ENCODE data around the gene WDR46. TPM values are rescaled to one million over a fixed set of nuclear protein-coding genes. Genes with fewer than 3 reads are reported as not detected.

The WDR46 gene
- total RNA-seq, 1 donor from 2014 or later: 117 TPM

GRCh38 chr6:33236852-33237251, 52.2 kb downstream of the WDR46 start:
- intact Hi-C loops (cut with micrococcal nuclease): no loop called here
- ChIA-PET POLR2A (no interaction called here), CTCF (no interaction called here)
- no peaks in the 10 kb centered on the region for H3K36me3 Mint-ChIP-seq (ENCODE audit: low read depth)
- no peak overlapping the region for H3K4me3 Mint-ChIP-seq
- H3K27ac Mint-ChIP-seq: no peak overlapping the region
- peaks cover 28% of the 10 kb centered on the region for H3K27me3 Mint-ChIP-seq
- DNase-seq: no peak
- ATAC-seq (ENCODE audit: low read depth): no peak
- peaks cover 1% of the 10 kb centered on the region for H3K4me1 Mint-ChIP-seq
- TF ChIP-seq CTCF (IDR thresholded peaks at IDR 0.05): no peak
- no peaks in the 10 kb centered on the region for H3K9me3 Mint-ChIP-seq

- TF ChIP-seq CTCF (IDR thresholded peaks at IDR 0.05): no peak
- no peak overlapping the region for H3K4me3 Mint-ChIP-seq
- no peaks in the 10 kb centered on the region for H3K36me3 Mint-ChIP-seq (ENCODE audit: low read depth)
- ChIA-PET CTCF (no interaction called here), POLR2A (interaction anchor here (0.7 to 1.2 kb wide), 2 partner anchors 37 to 1311 kb away, joined by 3 to 5 read pairs; no protein-coding TSS in a partner anchor)
- no peak for DNase-seq
- H3K27me3 Mint-ChIP-seq: peaks cover 31% of the 10 kb centered on the region
- no peaks in the 10 kb centered on the region for H3K9me3 Mint-ChIP-seq
- ATAC-seq (ENCODE audit: low read depth): no peak
- H3K4me1 Mint-ChIP-seq: no peaks in the 10 kb centered on the region
- no peak overlapping the region for H3K27ac Mint-ChIP-seq
- intact Hi-C loops (cut with micrococcal nuclease): no loop called here
Measured at GRCh38 chr6:33236328-33236727, 52.7 kb downstream of the WDR46 start.

GRCh38 chr6:33235221-33235634, 53.8 kb downstream of the WDR46 start:
- ATAC-seq (ENCODE audit: low read depth) (no peak), DNase-seq (no peak)
- no peaks in the 10 kb centered on the region for H3K36me3 Mint-ChIP-seq (ENCODE audit: low read depth)
- no peaks in the 10 kb centered on the region for H3K9me3 Mint-ChIP-seq
- TF ChIP-seq CTCF (IDR thresholded peaks at IDR 0.05): no peak
- intact Hi-C loops (cut with micrococcal nuclease): no loop called here
- no peak overlapping the region for H3K27ac Mint-ChIP-seq
- H3K27me3 Mint-ChIP-seq: peaks cover 34% of the 10 kb centered on the region
- ChIA-PET POLR2A (interaction anchor here (0.7 to 1.2 kb wide), 2 partner anchors 29 to 36 kb away, joined by 3 to 5 read pairs; no protein-coding TSS in a partner anchor), CTCF (no interaction called here)
- H3K4me1 Mint-ChIP-seq: no peaks in the 10 kb centered on the region
- no peak overlapping the region for H3K4me3 Mint-ChIP-seq

Other genes with a start within 250 kb of the WDR46 start
- gene HLA-DPA1, start 215.6 kb downstream of the WDR46 start, total RNA-seq: 718 and 730 TPM in 2 replicates
- gene HLA-DPB1, start 213.2 kb downstream of the WDR46 start, total RNA-seq: 853 and 854 TPM in 2 replicates
- 0.32 and 0.47 TPM in 2 replicates for gene COL11A2, start 96.8 kb downstream of the WDR46 start, total RNA-seq
- 72.4 and 74.3 TPM in 2 replicates for gene RXRB, start 88.6 kb downstream of the WDR46 start, total RNA-seq
- gene SLC39A7, start 88.4 kb downstream of the WDR46 start, total RNA-seq: 31.7 and 35.2 TPM in 2 replicates
- 12.3 TPM in 2 replicates for gene HSD17B8, start 84.6 kb downstream of the WDR46 start, total RNA-seq
- 41.7 and 43.8 TPM in 2 replicates for gene RING1, start 80.7 kb downstream of the WDR46 start, total RNA-seq
- gene VPS52, start 17.4 kb downstream of the WDR46 start, total RNA-seq: 82.0 and 97.2 TPM in 2 replicates
- 4,710 and 5,877 TPM in 2 replicates for gene RPS18, start 17.2 kb downstream of the WDR46 start, total RNA-seq
- 19.1 and 19.4 TPM in 2 replicates for gene B3GALT4, start 12.1 kb downstream of the WDR46 start, total RNA-seq
- 82.8 and 95.1 TPM in 2 replicates for gene PFDN6, start 362 bp upstream of the WDR46 start, total RNA-seq
- 54.7 and 66.5 TPM in 2 replicates for gene RGL2, start 9.7 kb upstream of the WDR46 start, total RNA-seq
- 319 and 350 TPM in 2 replicates for gene TAPBP, start 24.8 kb upstream of the WDR46 start, total RNA-seq
- 31.6 and 31.8 TPM in 2 replicates for gene ZBTB22, start 28.5 kb upstream of the WDR46 start, total RNA-seq
- 82.5 and 85.4 TPM in 2 replicates for gene DAXX, start 33.7 kb upstream of the WDR46 start, total RNA-seq
- 1.9 and 2.2 TPM in 2 replicates for gene KIFC1, start 102.6 kb upstream of the WDR46 start, total RNA-seq
- 76.0 and 83.4 TPM in 2 replicates for gene PHF1, start 121.8 kb upstream of the WDR46 start, total RNA-seq
- gene CUTA, start 128.9 kb upstream of the WDR46 start, total RNA-seq: 111 and 120 TPM in 2 replicates
- gene SYNGAP1, start 130.8 kb upstream of the WDR46 start, total RNA-seq: 19.5 and 25.4 TPM in 2 replicates
- 10.7 and 12.5 TPM in 2 replicates for gene ZBTB9, start 165.3 kb upstream of the WDR46 start, total RNA-seq